ENCODE measurements around the gene ZNF473. TPM values are rescaled to one million over a fixed set of nuclear protein-coding genes. Genes with fewer than 3 reads are reported as not detected.

The ZNF473 gene
- total and polyA plus RNA-seq, 2 of the 13 experiments (the other 11 are each of a cell fraction or from before 2014, with no cell fraction given), result 5.8 to 11.9 TPM

GRCh38 chr19:50022823-50023222, 3.0 kb upstream of the ZNF473 start (continued):
- TF ChIP-seq TCF7 (IDR thresholded peaks at IDR 0.05; ENCODE audit: low read depth) (no peak), ZFYVE20 (CRISPR knock-in tag; IDR thresholded peaks at IDR 0.05; ENCODE audit: borderline replicate concordance, low read depth) (no peak), ZNF7 (CRISPR knock-in tag; IDR thresholded peaks at IDR 0.05) (no peak), ZNF282 (IDR thresholded peaks at IDR 0.05; ENCODE audit: partially characterized antibody) (no peak), ZNF883 (CRISPR knock-in tag; IDR thresholded peaks at IDR 0.05; ENCODE audit: not compliant biosample characterization) (no peak), FOSL2 (CRISPR knock-in tag; IDR thresholded peaks at IDR 0.05) (peak; percentile 62; the same call in 1 of the 2 replicates), ZNF263 (CRISPR knock-in tag; IDR thresholded peaks at IDR 0.05) (no peak), GATAD2A (CRISPR knock-in tag; IDR thresholded peaks at IDR 0.05) (0 out of 2 replicates have a peak, but pooled peaks have one; percentile 23), ZGPAT (CRISPR knock-in tag; IDR thresholded peaks at IDR 0.05) (0 out of 2 replicates have a peak, but pooled peaks have one; percentile 26), ISX (CRISPR knock-in tag; conservative IDR thresholded peaks at IDR 0.05) (no peak), TRIM22 (IDR thresholded peaks at IDR 0.05) (no peak), THAP11 (CRISPR knock-in tag; IDR thresholded peaks at IDR 0.05) (peak; percentile 67), SOX6 (IDR thresholded peaks at IDR 0.05) (no peak), SOX6 (CRISPR knock-in tag; IDR thresholded peaks at IDR 0.05) (0 out of 2 replicates have a peak, but pooled peaks have one; percentile 12), ZMYM3 (CRISPR knock-in tag; IDR thresholded peaks at IDR 0.05) (0 out of 2 replicates have a peak, but pooled peaks have one; percentile 47), ARNT (IDR thresholded peaks at IDR 0.05) (no peak), ZNF703 (CRISPR knock-in tag; IDR thresholded peaks at IDR 0.05; ENCODE audit: borderline replicate concordance) (no peak), ETS1 (CRISPR knock-in tag; IDR thresholded peaks at IDR 0.05) (no peak), ELF1 (CRISPR knock-in tag; IDR thresholded peaks at IDR 0.05) (peak; percentile 27; the same call in 1 of the 2 replicates), ZNF879 (CRISPR knock-in tag; IDR thresholded peaks at IDR 0.05) (no peak), TARDBP (CRISPR knock-in tag; IDR thresholded peaks at IDR 0.05) (no peak), HNF4G (IDR thresholded peaks at IDR 0.05; ENCODE audit: borderline replicate concordance, low read depth, low read length) (peak; percentile 66; the same call in 1 of the 2 replicates), HNF4G (CRISPR knock-in tag; IDR thresholded peaks at IDR 0.05; ENCODE audit: borderline replicate concordance, low read depth) (no peak), ZBTB4 (CRISPR knock-in tag; IDR thresholded peaks at IDR 0.05; ENCODE audit: borderline replicate concordance) (no peak), HNF4A (CRISPR knock-in tag; IDR thresholded peaks at IDR 0.05) (peak; percentile 69)
